Right renal pelvis (tissue), 4 donors: ENCODE data around the gene ZBTB20. TPM values are rescaled to one million over a fixed set of nuclear protein-coding genes. Genes with fewer than 3 reads are reported as not detected.

Source experiments
- DNase-seq, 4 donors: peaks; one replicate each; pipeline ENCODE4 v3.0.0-alpha.2; 2013; ENCODE audit warnings: low read depth in 4 of 4, low spot score in 3 of 4, missing footprints in 1 of 4
- polyA plus RNA-seq, 4 donors: library from polyadenylated mRNA; unstranded; fragments of 120-200 nt; gene quantifications; one replicate each; pipeline ENCODE4 v1.2.1, GENCODE V29; 2013; ENCODE audit not compliant: insufficient read length in 4 of 4

ZBTB20 gene
- polyA plus RNA-seq, 4 donors = 4.5 to 5.3 (median 4.9) TPM

DNA sequence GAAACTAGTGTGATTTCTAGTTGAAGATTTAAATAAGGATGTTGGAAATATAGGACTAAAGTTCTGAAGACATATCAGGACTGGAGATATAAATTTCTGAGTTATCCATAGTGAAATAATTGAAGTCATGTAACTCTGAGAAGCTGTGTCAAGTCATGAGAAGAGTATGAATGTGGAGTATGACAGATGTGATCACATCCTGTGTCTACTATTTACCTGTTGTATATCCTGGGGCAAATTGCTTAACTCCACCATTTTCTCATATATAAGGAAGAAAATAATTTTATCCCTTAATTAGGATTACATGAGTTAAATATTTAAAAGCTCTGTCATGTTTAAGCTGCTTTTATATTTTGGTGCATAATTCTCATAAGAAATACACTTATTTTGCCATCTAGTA lies 350.3 kb downstream of the ZBTB20 start:
- no peak for DNase-seq

DNA sequence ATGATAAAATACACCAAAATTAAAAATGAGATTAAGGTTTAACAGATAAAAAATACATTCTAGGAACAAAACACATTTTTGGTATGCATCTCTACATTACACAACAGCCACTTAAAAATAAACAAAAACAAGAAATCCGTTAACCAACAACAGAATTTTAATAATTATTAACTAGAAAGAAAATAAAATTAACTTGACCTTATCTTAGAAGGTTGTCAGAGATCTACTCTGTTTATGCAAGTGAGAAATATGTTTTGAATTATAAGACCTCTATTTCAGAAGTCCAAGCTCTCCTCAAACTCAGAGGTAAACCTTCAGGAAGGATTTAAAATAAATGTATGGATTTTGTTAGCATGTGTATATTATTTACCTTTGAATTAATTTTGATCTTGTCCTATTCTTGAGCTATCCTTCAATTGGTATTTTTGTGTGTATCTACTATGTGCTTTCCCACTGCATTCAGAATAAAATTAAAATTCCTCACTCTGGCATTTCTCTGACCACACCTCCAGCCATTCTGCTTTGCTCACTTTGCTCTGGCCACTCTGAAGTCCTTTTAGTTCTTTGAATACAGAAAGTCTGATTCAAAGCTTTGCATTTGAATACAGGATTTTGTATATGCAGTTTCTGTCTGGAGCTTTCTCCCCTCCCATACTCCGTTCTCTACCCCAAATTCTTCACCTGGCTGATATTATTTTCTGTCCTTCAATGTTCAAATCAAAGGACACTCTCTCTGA lies 352.0 kb downstream of the ZBTB20 start:
- DNase-seq = no peak

GRCh38 chr3:114792159-114792918 lies 354.7 kb downstream of the ZBTB20 start:
- no peak for DNase-seq

GRCh38 chr3:114790752-114791151 lies 356.3 kb downstream of the ZBTB20 start:
- DNase-seq = no peak

GRCh38 chr3:114789803-114790202 lies 357.3 kb downstream of the ZBTB20 start:
- no peak for DNase-seq

DNA sequence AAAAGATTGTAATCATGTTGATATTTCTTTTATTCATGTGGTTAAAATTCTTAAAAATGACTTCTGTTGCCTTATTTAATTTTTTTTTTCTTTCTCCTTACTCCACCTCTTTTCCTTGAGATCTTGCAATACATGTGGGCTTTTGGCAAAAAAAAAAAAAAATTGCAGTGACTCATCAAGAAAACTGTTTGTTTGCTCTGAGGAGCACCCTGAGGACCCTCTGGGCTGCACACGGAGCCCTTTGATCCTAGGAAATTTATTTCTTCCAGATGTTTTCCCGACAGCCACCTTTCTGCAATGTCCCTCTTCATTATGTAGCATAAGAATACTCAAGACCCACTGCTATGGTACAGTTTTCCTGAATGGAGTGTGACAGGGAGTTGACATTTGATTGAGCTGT lies 371.7 kb downstream of the ZBTB20 start:
- no peak for DNase-seq

GRCh38 chr3:114770874-114771273 lies 376.2 kb downstream of the ZBTB20 start:
- no peak for DNase-seq

- DNase-seq = no peak
Measured at GRCh38 chr3:114764056-114764492, 383.0 kb downstream of the ZBTB20 start.

DNA sequence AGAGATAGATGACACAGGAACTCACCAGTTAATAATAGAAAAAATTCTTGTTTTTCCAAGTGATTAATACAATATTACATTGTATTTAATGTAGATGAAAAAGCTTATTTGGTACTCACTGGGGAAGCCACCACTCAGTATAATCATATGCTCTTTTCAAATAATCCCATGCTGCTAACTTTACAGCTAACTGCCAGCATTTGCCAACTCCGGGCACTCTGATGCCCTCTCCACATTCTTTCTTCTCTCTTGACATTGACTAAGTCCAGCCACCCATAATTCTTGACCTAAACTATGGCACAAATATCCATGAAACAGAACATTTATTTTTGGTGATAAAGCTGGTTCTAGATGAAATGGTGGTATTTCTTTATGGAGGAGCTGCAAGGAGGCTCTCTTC lies 384.9 kb downstream of the ZBTB20 start:
- DNase-seq = no peak

GRCh38 chr3:114760679-114761078 lies 386.4 kb downstream of the ZBTB20 start:
- DNase-seq = no peak

- DNase-seq = no peak
Measured at GRCh38 chr3:114758831-114759699, 388.0 kb downstream of the ZBTB20 start.

GRCh38 chr3:114756506-114757279 lies 390.4 kb downstream of the ZBTB20 start:
- no peak for DNase-seq

DNA sequence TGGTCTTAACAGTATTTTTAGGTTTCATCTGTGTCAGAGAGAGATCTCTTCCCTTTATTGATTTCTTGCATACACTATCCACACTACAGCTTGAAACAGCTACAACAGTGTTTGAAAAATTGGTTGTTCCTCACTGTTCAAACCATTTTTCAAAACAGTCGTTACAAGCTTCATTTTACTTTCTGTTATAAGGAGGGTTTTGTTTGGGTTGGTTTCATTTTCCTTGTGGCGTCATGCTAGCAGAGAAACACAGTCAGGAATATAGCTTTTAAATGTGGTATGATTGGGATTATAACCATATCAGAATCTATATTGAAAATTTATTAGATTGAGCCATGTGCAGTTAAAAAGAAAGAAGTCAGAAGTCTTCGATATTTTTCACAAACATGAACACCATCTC lies 400.6 kb downstream of the ZBTB20 start:
- no peak for DNase-seq

DNA sequence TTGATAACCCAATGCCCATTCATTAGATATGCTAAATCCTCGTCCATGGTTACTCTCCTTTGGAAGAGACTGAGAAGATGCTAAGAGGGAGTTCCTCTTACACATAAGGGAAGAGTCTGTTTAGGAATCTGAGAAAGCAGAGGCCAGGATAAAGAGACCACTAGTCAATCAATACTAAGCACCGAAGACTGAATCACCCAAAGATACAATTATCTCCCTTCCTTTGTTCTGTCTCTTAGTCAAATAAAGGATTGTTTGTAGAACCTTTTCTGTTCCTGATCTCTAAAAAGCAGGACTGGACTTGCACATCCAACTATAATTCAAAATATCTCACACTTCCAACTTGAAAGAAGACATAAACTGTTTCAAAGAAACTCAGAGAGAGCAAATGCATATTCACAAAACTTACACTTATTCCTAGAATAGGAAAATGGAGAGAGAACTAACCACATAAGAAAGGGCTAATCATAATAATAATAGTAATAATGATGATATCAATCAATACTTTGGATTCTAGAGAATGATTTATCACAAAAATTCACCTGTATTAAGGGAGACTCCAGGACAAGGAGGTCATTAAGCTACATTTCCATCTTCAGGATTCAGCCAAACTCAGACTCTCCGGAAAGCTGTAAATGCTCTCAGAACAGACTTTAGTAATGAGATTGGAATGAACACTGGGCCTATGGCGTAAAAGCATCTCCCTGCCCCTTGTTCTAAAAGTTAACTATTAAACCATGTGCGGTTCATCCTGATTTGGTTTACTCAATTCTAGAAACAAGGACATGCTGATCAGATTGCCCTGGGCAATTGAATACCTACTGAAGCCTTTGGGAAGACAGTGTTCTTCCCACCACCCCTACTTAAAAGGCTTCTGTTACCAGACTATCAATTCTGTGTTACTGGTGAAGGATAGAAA lies 401.5 kb downstream of the ZBTB20 start:
- peak in 1 of 4 donors; percentile 18 for DNase-seq

DNA sequence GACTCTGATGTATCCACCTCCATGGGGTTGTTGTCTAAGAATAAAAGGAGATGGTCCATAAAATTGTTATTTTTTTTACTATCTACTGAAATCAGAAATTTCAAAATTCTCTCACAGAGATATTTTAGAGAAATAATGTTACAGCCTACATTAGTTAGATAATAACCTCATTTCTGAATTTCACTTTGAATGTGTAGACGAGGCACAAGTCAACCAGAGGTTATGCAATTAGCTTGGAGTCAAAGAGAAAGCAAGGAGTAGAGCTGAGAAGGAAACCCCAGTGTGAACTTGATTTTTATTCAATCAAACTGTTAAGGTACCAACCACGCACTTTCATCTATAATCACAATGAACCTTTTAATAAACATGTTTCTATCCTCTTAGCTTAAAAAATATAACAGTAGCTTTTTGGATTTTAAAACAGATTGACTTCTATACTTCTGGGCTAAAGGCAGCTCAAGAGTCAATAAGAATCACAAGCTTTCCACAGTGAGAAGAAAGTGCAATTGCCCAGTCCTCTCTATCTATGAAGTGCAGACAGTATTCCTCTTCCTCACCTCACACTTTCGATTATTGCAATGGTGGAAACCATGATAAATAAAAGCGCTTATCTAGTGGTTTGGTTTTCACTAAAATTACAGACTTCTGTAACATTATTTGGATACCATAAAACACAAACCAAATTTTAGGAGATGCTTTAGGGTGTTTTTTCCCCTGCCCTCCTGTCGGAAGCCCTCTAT lies 403.2 kb downstream of the ZBTB20 start:
- no peak for DNase-seq

GRCh38 chr3:114741066-114741465 lies 406.0 kb downstream of the ZBTB20 start:
- DNase-seq = no peak

DNA sequence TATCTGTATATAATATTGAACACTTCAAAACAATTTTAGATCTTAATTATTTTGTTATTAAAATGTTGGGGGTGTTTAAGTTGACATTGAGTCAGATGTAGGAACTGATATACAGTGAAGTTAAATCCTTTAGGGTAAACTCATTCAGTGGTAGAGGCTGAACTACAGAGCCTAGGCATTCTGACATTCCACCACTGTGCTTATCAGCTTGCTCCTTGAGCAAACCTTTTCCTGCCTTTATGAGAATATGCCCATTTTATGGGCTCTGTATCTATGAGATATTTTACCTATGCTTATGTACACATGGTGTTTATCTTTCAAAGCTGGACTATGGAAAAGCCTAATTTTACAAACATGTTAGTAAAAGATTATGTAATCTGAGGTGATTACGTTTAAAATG lies 407.5 kb downstream of the ZBTB20 start:
- DNase-seq = no peak

- no peak for DNase-seq
Measured at GRCh38 chr3:114732353-114732752, 414.7 kb downstream of the ZBTB20 start.

DNA sequence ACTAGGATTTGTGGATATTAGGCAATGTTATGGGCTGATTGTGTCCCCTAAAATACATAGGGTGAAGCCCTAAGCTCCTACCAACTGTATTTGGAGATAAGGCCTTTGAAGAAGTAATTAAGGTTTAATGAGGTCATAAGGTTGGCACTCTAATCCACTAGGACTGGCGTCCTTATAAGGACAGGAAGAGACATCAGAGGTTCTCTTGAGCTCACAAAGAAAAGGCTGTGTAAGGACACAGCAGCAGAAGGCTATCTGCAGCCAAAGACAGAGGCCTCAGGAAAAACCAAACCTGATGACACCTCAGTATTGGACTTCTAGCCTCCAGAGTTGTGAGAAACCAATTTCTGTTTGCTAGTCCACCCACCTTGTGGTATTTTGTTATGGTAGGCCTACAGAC lies 416.7 kb downstream of the ZBTB20 start:
- no peak for DNase-seq
